Endothelial cell of umbilical vein (primary cell): Measurements from ENCODE around the gene CNNM4.

Experiments
- FOS ChIP-seq: IDR thresholded peaks from 2 replicates; pipeline ENCODE4 v1.6.1; 2011; ENCODE audit warnings: mild to moderate bottlenecking, low read length, moderate library complexity, borderline replicate concordance; ENCODE audit not compliant: insufficient read depth
- TF ChIP-seq, protein P1 (sequence below), 2 donors: IDR thresholded peaks; 1 replicate in 1 of 2; 2 replicates in 1 of 2; pipeline ENCODE4 v1.5.1; 2011; ENCODE audit warnings: low read length in 2 of 2, mild to moderate bottlenecking in 2 of 2, moderate library complexity in 2 of 2, control low read depth in 1 of 2, inconsistent platforms in 1 of 2, low read depth in 1 of 2; ENCODE audit not compliant: insufficient read depth in 1 of 2; ENCODE audit errors: extremely low read depth in 1 of 2

DNA sequence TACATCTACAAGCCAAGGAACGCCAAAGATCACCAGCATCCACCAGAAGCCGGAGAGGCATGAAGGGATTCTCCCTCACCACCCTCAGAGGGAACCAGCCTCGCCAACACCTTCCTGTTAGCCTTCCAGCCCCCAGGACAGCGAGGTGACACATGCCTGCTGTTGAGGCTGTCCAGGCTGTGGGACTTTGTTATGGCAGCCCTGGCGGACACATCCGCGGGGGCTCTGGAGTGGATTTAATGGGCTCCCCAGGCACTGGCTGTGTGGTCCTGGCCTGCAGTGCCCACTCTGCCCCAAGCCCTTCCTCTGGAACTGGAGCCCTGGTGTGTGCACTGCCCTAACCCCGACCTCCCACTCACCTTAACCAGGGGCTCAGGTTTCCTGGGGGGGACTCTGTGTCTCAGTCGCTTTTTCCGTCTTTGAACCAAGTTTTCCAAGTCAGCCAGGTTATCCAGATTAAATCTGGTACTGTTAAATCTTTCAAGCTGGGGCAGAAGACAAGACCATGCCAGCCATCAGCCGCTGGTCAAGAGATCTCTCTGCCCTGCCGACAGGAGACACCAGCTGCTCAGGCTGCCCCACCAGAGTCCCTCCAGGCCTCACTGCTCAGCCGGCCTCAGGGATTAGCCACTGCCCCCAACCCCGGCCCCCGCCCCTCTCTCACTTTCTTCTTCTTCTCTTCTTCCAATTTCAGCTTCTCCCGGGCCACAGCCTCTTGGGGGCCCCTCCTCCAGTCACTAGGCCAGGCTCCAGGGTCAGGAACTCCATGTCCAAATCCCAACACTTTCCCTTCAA is 81.2 kb downstream of the CNNM4 start:
- TF ChIP-seq, protein P1, sequence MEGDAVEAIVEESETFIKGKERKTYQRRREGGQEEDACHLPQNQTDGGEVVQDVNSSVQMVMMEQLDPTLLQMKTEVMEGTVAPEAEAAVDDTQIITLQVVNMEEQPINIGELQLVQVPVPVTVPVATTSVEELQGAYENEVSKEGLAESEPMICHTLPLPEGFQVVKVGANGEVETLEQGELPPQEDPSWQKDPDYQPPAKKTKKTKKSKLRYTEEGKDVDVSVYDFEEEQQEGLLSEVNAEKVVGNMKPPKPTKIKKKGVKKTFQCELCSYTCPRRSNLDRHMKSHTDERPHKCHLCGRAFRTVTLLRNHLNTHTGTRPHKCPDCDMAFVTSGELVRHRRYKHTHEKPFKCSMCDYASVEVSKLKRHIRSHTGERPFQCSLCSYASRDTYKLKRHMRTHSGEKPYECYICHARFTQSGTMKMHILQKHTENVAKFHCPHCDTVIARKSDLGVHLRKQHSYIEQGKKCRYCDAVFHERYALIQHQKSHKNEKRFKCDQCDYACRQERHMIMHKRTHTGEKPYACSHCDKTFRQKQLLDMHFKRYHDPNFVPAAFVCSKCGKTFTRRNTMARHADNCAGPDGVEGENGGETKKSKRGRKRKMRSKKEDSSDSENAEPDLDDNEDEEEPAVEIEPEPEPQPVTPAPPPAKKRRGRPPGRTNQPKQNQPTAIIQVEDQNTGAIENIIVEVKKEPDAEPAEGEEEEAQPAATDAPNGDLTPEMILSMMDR (IDR thresholded peaks at IDR 0.05; ENCODE audit: extremely low read depth in 1 of 2, insufficient read depth in 1 of 2, low read depth in 1 of 2, low read length in 2 of 2), result no peak
- TF ChIP-seq FOS, result no peak
